ENCODE data around the gene EML5.

Gene EML5

DNA sequence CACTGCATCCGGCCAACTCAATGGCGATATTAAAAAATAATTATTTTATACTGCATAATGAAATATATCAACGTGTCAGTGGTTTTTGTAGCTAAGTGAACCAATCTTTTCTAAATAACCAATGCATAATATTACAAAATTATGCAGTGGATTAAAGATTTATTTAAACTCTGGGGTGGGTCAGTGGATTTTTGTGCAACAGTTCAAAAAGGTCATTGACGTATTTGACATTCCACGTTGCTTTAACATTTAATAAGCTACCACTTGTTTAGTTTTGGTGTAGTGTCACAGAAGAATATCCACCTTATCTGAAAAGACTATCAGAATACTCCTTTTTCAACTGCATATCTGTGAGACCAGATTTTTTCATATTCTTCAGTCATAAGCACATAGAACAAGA, 227.3 kb downstream of the EML5 start:
- DNase-seq (ENCODE audit: low read depth in 2 of 2, low spot score in 1 of 2), result no peak

GRCh38 chr14:88563845-88564244, 228.9 kb downstream of the EML5 start:
- no peak for DNase-seq (ENCODE audit: low read depth in 2 of 2, low spot score in 1 of 2)

GRCh38 chr14:88562831-88563686, 229.7 kb downstream of the EML5 start, which contains the start of gene ZC3H14:
Gene ZC3H14 (plus strand): TSS chr14:88563037. CDS start chr14:88563134, 97 bp downstream.
- peak; percentile 53 to 75 for DNase-seq (ENCODE audit: low read depth in 2 of 2, low spot score in 1 of 2)

DNA sequence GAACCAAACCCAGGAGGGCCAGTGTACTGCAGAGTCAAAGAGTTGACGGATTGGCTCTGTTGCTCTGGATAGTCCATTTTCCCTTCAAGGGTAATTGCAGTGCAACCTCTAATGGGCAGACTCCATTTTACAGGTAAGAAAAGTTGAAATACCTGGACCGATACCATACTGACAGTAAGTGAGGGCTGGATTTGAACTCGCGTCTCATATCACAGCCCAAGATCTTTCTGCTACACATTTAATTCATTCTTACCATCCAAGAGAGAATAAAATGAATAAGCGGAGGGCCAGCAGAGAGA, 230.3 kb downstream of the EML5 start:
- DNase-seq (ENCODE audit: low read depth in 2 of 2, low spot score in 1 of 2), result no peak
